Erythroblast (primary cell): ENCODE data around the gene PRPF39.

Experiments
- GATA1 ChIP-seq: IDR thresholded peaks from 2 replicates; pipeline ENCODE4 v1.6.1; 2011; ENCODE audit warnings: low read depth, mild to moderate bottlenecking, control low read depth, low read length, moderate library complexity
- POLR2A ChIP-seq: IDR thresholded peaks from 2 replicates; pipeline ENCODE4 v1.6.1; 2011; ENCODE audit warnings: mild to moderate bottlenecking, low read length

DNA sequence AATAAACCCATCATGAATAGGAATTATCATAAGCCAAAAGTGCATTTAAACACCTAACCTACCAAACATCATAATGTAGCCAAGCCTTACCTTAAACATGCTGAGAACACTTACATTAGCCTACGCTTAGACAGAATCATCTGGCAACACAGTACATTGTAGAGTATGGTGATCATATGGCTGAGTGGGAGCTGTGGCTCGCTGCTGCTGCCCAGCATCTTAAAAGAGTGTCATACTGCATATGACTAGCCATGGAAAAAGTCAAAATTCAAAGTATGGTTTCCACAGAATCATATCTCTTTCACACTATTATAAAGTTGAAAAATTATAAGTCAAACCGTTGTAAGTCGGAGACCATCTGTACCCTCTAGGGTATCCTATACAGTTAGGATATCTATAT lies 32.0 kb upstream of the PRPF39 start:
- TF ChIP-seq POLR2A: no peak
- no peak for TF ChIP-seq GATA1
